GM18519 (cell line): Measurements from ENCODE around the gene PDE8A.
"Not testable (repeated sequence)": the region's sequence is repeated elsewhere in the genome, so short reads cannot be mapped to it uniquely, and the experiment has no call there.

ENCODE experiments used
- ATAC-seq: cut with Tn5 transposase; IDR thresholded peaks from one replicate; pipeline ENCODE4 v1.9.1; 2021; ENCODE audit warnings: mild to moderate bottlenecking, moderate library complexity; ENCODE audit not compliant: unreplicated experiment, low FRiP score

PDE8A gene

DNA sequence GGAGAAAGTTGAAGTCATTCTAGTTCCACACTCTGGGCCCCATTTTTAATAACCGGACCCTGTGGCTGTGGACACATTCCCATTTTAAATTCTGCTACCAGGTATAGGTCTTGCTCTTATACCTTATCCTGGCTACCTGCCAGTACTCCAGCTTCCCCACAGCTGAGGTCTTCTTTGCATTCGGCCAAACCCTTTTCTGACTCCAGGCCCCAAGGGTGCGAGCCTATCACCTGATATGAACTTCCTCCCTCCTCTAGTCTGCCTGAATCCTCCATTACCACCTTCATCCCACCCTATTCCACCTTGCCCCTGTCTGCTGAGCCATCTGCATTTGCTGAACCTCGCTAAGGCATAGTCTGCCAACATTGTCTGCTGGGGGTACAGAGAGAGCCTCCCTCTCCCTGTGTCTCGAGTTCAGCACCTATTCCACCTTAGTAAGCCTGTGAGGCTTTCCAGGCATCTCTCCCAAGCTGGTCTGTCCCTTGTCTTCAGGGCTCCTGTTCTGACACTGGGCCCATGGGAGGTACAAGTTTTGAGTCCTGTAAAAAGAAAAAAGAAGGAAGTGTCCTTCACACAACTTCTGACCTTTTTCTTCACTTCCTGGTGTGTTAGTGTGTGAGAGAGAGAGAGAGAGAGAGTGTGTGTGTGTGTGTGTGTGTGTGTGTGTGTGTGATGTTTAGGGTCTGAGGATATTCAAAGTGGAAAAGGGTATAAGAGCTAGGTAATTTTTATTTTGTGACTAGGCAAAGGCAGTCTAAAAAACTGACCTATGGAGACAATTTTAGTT, 27.0 kb downstream of the PDE8A start:
- ATAC-seq: no peak

DNA sequence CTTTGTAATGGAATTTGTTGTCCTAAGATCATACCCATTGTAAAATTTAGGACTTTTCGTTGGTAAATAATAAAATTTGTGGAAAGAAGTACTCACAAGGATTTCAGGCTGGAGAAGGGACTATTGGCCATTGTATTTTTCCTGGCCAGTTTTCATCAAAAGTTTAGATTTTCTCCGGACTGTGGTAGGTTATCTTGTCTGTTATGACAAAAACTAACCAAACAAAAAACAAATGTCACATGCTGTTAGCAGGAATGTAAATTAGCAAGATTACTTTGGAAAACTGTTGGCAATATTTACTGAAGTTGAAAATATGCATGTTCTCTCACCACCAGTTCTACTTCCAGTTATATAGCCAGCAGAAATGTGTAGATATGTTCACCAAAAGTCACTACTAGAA, 27.8 kb downstream of the PDE8A start:
- ATAC-seq: no peak

DNA sequence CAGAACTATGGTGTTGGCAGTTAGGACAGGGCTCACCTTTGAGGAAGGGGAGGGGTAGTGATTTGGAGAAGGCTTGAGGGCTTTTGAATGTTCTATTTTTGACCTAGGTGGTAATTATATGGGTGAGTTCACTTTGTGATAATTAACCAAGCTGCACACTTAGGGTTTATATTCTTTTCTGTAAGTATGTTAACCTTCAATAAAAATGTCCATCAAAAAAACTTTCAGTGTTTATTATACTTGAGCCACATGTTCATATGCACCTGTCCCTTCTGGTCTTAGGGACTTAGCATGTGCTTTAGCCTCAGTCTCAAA, 28.4 kb downstream of the PDE8A start:
- ATAC-seq: no peak

DNA sequence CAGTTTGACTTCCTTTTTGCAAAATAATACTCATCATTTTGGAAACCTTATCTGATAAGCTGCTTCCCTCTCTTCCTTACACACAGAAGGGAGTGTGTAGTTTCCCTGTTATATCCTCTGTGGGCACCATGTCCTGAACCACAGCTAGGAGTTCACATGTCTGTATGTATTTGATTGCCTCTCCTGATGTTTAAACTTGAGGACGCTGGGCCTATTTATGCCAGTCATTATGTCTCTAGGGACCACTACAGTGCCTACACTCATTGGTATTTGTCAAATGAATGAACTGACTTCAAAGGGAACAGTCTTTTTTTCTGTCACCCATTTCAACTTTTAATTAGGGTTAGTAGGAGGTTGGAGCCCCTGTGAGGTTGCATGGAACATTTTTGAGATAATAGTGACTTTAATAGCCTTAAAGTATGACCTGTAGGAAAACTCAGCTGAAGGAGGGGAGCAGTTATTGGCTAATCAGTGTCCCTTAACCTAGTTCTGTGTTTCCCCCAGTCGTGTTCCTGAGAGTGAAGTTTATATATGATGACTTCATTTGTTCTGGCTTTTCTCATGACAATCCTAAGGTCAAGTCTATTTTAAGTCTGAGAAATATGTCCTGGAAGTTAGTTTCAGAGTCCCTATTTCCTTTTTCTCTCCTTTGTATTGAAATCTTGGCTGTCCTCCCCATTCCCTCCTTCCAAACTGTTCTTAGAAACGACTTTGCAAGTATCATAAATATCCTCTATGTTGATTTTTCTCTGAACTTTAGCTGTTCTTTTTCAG, 28.9 kb downstream of the PDE8A start:
- no peak for ATAC-seq

DNA sequence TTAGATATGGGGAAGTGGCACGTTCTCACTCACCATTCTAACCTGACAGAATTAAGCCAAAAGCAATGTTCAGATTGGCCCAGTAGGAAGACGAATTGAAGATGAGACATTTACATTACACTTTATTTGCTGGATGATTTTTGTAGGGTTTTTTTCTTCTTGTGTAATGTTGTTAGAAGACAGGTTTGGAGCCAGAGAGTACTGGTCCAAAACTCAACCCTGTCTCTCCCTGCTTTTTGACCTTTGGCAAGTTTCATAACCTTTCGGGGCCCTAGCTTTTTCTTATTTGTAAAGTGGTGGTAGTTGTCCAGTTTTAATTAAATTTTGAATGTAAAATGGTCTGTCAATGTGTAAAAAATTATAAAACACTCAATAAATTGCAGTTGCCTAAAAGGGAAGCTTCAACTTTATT, 29.5 kb downstream of the PDE8A start:
- ATAC-seq: no peak

DNA sequence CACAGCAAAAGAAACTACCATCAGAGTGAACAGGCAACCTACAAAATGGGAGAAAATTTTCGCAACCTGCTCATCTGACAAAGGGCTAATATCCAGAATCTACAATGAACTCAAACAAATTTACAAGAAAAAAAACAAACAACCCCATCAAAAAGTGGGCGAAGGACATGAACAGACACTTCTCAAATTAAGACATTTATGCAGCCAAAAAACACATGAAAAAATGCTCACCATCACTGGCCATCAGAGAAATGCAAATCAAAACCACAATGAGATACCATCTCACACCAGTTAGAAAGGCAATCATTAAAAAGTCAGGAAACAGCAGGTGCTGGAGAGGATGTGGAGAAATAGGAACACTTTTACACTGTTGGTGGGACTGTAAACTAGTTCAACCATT, 30.1 kb downstream of the PDE8A start:
- not testable (repeated sequence) for ATAC-seq

DNA sequence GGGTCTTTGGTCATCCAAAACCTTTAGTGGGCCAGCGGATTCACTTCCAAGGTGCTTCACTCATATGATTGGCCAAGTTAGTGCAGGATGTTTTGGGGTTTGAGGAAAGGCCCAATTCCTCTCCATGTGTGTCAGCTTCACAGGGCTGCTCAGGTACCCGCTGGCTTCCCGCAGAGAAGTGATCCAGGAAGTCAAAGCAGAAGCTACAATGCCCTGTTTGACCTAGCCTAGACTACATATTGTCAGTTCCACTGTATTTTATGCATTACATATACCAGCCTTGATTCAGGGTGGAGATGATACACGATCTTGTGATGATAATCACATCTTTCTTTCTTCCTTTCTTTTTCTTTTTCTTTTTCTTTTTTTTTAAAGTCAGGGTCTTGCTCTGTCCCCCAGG, 32.1 kb downstream of the PDE8A start:
- no peak for ATAC-seq

DNA sequence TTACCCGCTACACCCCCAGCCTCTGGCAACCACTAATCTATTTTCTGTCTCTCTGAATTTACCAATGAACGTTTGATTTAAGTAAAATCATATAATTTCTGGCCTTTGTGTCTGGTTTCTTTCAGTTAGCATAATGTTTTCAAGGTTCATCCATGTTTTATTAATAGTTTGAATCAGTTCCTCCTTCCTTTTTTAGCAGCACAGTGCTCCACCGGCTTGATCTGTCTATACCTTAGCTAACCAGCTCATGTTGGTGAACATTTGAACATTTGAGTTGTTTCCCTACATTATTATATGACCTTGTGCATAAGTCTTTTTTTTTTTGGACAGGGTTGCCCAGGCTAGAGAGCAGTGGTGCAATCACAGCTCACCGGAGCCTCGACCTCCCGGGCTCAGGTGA, 33.3 kb downstream of the PDE8A start:
- no peak for ATAC-seq

DNA sequence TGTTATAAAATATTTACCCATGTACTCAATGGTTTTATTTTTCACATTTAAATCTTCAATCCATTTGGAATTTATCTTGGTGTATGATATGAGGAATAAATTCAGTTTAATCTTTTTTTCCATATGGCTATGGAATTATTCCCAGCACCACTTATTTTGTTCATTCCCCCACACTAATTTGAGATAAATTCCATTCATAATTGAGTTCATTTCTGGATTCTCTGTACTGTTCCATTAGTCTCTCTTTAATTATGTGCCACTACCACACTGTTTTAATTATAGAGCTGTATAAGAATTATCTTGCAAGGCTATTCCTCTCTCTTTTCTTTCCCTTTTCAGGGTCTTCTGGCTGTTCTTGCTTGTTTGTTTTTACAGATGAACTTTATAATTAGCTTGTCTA, 34.6 kb downstream of the PDE8A start:
- no peak for ATAC-seq

DNA sequence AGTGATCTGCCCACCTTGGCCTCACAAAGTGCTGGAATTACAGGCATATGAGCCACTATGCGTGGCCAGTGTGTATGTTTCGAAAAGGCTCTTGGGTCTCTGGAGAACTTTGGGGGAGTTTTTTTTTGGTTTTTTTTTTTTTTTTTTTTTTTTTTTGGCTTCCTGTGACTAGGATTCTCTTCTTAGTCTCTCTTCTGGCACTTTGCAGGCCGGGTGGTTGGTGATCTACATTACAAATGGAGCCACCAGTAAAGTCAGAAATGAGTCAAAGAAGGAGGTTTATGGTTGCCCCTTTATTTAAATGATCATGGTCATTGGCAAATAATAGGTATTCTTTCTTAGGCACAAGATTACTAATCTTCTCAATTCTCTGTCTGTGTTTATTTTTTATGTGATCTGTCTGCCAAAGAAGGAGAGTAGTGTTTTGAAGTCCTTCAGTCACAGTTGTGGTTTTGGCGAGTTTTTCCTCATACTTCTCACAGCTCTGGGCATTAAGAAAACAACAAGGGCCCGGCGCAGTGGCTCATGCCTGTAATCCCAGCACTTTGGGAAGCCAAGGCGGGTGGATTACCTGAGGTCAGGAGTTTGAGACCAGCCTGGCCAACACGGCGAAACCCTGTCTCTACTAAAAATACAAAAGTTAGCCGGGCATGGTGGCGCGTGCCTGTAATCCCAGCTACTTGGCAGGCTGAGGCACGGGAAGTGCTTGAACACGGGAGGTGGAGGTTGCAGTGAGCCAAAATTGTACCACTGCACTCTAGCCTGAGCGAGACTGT, 38.3 kb downstream of the PDE8A start:
- ATAC-seq: no peak

DNA sequence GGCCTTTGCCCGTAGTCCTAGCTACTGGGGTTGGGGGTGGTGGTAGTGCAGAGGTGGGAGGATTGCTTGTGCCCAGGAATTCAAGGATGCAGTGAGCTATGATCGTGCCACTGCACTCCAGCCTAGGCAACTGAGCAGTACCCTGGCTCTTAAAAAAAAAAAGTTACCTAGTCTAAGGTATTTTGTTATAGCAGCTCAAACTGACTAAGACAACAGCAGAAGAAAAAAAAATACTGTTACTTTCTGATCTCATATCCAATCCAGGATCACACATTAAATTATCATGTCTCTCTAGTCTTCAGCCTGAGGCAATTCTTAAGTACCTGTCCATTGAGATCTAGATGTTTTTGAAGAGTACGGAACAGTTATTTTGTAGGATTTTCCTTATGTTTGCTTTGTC, 39.8 kb downstream of the PDE8A start:
- no peak for ATAC-seq

DNA sequence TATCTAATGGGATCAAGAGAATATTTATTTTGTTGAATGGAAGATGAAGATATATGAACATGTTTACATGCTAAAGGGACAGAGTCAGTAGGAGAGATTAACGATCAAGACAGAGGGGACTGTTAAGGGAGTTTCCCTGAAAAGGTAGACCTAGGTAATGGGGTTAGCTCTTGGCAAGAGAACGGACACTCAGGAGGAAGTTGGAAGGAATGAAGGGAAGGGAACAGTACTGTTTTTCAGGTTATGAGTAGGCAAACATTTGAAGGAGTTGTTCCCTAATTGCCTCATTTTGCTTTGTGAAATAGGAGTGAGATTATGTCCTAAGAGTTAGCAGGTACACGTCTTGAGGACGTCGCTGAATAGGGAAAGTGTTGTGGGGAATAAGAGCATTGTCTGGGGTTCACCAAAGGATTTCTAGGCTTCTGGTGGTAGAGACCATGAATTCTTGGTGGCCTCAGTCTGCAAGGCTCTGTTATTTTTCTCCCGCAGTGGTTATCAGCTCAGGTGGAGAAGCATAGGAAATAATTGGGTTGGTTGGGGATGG, 41.3 kb downstream of the PDE8A start:
- ATAC-seq: no peak

DNA sequence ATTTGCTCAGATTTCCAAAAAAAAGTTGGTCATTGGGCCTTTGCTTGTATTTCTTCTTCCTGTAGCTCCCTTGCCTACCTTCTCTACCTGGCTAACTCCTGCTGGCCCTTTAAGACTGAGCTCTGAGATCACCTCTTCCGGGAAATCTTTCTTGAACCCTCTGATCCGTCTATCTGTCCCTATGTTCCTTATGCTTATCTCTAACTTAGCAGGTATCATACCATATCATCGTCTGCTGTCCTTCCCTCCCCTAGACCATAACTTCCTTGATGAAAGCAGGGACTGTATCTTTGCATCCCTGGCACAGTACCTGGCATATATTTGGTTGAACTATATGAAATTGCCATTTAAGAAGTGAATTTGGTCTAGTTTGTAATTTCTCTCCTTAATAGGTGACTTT, 42.3 kb downstream of the PDE8A start:
- no peak for ATAC-seq

DNA sequence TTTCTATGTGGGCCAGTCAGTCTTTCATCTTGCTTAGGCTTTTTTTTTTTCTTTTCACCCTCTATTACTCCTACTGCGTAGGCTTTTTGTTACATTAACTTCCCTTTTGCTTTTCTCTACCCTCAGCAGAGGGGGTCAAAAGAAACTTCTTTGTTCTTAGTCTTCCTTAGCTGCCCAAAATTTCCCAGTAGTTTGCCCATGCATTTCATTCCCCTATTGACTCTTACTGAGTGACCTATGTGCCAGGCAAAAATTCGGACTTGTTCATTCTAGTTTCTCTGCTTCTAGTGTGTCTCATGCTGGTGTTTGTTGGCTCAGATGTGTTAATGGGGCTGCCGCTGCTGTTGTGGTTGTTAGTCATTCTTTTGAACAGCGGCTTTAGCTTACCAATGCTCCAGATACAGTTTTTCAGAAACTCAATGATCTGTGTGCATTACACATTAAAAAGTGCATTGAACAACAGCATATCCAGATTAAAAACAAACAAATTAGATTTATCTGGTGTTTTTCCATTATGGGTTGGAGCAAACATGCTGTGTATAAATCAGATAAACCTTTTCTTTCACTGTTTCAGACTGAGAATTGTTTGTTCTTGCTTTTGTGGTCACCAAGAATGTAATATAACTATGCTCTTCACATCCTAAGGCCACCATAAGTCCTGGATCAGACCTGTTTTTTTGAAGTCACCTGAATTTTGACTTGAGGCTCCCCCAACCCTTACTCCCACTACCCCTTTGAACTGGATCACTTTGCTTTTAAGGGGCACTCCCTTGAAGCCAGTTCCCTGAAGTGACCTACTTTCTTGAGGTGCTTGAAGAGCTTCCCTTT, 43.1 kb downstream of the PDE8A start:
- ATAC-seq: no peak

DNA sequence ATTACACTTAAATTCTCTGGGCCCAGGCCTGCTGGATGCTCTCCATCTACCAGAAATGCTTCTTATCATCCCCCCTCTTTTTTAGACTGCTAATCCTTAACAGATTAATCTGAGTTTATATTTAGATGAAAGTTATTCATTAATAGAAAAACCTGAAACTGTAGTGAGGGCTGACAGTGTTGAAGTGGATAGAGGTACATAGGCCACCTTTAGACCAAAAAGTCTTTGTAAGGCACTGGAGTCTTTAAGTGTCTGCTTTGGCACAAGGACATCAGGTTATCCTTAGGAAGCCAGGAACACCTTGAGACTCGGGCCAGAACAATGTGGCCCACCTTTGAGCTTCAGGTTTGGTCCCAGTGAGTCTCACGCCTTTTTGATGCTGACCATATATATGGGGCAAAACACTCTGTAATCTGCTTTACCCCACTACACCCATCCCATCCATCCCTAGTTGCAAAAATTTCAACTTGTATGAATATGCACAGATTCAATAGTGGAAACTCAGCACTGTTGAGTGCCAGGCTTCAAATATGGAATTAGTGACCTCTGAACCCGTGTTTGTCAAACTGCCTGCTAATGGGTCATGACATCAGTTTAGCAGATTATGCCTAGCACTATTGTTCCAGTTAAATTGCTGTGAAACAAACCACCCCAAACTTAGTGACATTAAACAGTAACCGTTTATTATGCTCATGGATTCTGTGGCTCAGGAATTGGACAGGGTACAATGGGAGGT, 44.0 kb downstream of the PDE8A start:
- no peak for ATAC-seq

DNA sequence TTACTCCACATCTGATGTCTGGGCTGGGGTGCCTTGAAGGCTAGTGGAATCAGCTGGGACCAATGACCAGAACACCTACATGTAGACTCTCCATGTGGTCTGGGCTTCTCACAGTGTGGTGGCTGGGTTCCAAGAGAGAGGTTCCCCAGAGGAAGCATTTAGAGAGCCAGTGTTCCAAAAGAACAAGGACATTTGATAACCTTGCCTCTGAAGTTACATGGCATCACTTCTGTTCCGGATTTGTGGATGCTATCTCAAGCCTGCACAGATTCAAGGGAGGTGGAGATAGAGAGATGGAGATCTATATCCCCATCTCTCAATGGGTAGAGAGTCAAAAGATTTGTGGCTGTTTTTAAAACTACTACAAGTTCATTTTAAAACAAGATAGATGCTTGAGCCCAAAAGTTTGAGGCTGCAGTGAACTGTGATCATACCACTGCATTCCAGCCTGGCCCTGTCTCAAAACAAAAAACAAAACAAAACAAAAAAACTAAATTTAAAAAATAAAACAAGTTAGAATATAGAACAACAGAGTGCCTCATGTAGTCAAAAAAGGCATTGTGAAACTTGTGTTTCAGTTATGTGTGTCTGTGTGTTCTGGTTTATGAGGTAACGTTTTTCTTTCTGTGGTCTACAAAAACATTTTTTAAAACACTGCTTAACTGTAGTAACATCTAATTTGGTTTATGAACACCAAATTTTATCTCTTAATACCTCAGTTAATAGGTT, 44.8 kb downstream of the PDE8A start:
- ATAC-seq: no peak

DNA sequence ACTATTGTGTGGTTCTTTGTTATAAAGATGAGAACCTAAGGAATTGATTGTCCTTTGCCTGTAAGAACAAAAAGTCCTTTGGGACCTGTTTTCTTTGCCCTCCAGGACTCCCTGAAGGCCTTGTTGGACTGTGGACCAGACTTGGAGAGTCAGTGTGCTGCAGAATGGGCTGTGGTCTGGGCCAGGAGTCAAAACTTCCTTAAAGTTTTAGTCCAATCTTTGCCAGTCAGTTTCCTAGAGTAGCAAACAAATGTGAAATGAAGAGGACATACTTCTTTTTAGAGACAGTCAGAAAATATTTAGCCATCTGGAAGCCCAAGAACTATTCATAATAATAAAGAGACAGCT, 45.4 kb downstream of the PDE8A start:
- ATAC-seq: no peak

DNA sequence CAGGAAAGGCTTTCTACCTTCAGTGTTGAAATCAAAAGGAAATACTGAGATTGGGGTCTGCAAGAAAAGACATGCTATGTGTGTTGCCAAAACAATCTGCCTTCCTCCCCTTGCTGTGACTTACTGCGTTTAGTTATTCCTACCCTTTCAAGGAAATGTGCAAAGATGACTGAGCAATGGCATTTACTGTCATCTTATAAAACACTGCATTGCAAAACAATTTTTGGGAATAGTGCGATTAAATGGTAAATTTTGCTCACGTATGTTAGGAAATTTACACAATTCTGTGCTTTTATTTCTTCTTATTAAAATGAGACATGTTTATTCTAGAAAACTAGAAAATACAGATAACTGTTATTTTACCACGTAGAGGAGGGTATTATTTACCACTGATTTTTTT, 45.8 kb downstream of the PDE8A start:
- no peak for ATAC-seq

DNA sequence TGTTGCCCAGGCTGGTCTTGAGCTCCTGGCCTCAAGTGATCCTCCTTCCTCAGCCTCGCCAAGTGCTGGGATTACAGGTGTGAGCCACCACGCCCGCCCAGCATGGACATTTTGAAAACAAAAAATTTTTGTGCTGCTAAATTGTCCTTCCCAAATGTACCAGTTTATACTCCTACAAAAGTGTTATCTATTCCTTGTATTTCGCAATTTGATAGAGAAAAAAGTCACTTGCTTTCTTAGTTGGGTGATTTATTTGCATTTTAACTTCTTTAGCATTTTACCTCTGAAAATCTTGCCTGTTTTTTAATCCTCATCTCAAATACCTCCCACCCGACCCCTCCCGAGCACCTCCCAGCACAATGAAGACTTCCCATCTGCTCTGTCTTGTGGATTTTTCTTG, 46.8 kb downstream of the PDE8A start:
- no peak for ATAC-seq
